Measurements from ENCODE around the gene NR5A1. TPM values are rescaled to one million over a fixed set of nuclear protein-coding genes. Genes with fewer than 3 reads are reported as not detected.
A peak's percentile ranks its signal among the peaks of the same experiment; 100 is the strongest.

The NR5A1 gene
- total RNA-seq, 1 donor from 2014 or later = 1.2 TPM

DNA sequence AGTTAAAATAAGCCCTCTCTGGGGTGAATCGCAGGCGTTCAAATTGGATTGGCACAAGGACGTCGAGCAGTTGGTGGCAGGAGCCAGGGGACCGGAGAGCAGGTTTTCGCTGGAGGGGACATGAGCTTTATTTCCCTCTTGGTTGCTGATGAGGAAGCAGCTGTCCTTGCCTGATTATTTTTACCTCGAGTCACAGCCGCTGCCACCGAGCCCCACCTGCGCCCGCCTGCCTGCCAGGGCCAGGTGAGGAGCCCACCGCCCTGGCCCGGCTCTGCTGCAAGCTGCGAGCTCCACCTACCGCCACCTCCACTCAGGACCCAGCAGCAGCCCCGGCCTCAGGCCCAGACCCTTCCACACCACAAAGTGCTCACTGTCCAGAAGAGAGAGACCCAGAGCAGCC is 65.9 kb downstream of the NR5A1 start:
- TF ChIP-seq, protein P1, sequence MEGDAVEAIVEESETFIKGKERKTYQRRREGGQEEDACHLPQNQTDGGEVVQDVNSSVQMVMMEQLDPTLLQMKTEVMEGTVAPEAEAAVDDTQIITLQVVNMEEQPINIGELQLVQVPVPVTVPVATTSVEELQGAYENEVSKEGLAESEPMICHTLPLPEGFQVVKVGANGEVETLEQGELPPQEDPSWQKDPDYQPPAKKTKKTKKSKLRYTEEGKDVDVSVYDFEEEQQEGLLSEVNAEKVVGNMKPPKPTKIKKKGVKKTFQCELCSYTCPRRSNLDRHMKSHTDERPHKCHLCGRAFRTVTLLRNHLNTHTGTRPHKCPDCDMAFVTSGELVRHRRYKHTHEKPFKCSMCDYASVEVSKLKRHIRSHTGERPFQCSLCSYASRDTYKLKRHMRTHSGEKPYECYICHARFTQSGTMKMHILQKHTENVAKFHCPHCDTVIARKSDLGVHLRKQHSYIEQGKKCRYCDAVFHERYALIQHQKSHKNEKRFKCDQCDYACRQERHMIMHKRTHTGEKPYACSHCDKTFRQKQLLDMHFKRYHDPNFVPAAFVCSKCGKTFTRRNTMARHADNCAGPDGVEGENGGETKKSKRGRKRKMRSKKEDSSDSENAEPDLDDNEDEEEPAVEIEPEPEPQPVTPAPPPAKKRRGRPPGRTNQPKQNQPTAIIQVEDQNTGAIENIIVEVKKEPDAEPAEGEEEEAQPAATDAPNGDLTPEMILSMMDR (IDR thresholded peaks at IDR 0.05; ENCODE audit: unreplicated experiment) = no peak
- Mint-ChIP-seq H3K27me3 (ENCODE audit: unreplicated experiment) (peaks cover 11% of the 10 kb centered on the region), H3K4me1 (ENCODE audit: unreplicated experiment) (no peaks in the 10 kb centered on the region), H3K9me3 (ENCODE audit: unreplicated experiment) (no peaks in the 10 kb centered on the region), H3K36me3 (ENCODE audit: low read depth, unreplicated experiment) (peaks cover 4% of the 10 kb centered on the region), H3K4me3 (ENCODE audit: unreplicated experiment) (no peak overlapping the region), H3K27ac (ENCODE audit: unreplicated experiment) (no peak overlapping the region)
- no peak for DNase-seq (ENCODE audit: low spot score)

DNA sequence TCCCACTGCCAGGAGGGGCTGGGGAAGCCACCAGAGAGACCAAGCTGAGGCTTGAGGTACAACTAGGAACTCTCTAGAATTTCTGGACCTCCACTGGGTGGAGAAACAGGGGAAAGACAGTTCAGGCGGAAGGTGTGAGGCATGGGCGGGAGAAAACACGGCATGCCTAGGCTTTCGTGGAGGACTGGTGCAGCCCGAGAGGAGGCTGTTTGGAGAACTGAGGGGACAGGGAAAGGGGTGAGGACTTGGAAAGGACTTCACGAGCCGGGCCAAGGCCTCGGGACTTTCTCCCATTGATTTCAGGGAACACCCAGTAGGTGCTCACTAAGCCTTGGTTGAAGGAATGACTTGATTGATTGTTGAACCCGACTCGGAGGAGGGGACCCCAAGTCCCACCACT is 66.4 kb downstream of the NR5A1 start:
- H3K27ac Mint-ChIP-seq (ENCODE audit: unreplicated experiment) = no peak overlapping the region
- DNase-seq (ENCODE audit: low spot score) = no peak
- TF ChIP-seq, protein P1 (IDR thresholded peaks at IDR 0.05; ENCODE audit: unreplicated experiment) = no peak
- H3K4me3 Mint-ChIP-seq (ENCODE audit: unreplicated experiment) = no peak overlapping the region
- H3K27me3 Mint-ChIP-seq (ENCODE audit: unreplicated experiment) = peaks cover 11% of the 10 kb centered on the region
- peaks cover 4% of the 10 kb centered on the region for H3K36me3 Mint-ChIP-seq (ENCODE audit: low read depth, unreplicated experiment)
- H3K9me3 Mint-ChIP-seq (ENCODE audit: unreplicated experiment) = no peaks in the 10 kb centered on the region
- H3K4me1 Mint-ChIP-seq (ENCODE audit: unreplicated experiment) = no peaks in the 10 kb centered on the region

DNA sequence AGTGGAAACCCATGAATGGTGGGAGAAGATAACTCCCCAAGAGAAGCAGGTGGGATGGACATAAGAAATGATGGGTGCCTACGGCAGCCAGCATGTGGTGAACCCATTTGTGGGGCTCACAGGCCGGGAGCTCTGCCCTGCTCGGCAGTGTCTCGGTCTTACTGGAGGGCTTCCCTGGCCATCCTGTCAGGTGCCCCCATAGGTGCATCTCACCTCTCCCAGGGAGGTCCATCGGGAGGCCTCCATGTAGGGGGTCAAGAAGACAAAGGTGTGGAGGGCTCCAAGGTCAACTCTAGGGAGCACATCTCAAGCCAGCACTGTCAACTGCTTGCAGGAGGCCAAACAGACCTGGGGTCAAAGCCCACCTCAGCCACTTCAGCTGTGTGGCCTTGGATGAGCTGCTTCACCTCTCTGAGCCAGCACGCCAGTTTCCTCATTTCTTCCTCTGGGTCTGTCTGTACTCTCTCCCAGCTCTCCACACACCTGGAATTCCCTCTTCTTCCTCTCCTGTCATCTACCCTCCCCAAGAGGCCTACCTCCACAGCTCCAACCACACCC is 67.4 kb downstream of the NR5A1 start:
- no peak for DNase-seq (ENCODE audit: low spot score)
- Mint-ChIP-seq H3K4me1 (ENCODE audit: unreplicated experiment) (no peaks in the 10 kb centered on the region), H3K36me3 (ENCODE audit: low read depth, unreplicated experiment) (peaks cover 4% of the 10 kb centered on the region), H3K9me3 (ENCODE audit: unreplicated experiment) (no peaks in the 10 kb centered on the region), H3K27ac (ENCODE audit: unreplicated experiment) (peak overlapping the region; percentile 36), H3K27me3 (ENCODE audit: unreplicated experiment) (peaks cover 11% of the 10 kb centered on the region), H3K4me3 (ENCODE audit: unreplicated experiment) (no peak overlapping the region)
- TF ChIP-seq, protein P1 (IDR thresholded peaks at IDR 0.05; ENCODE audit: unreplicated experiment) = no peak

DNA sequence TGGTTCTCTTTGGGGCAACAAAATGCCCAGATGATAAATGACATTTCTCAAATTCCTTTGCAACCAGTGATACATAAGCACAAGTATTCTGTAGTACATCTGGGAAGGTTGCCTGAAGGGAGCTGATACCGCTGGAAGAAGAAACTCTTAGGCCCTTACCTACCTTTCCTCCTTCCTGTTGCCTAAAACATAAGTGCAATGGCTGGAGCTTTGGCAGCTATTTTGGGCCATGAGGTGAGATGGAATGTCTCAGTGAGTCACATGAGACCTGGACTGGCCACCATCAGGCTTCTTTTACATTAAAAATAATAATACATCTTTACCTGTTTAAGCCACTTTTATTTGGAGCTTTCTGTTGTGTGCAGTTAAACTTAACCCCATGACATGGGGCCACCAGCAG is 68.1 kb downstream of the NR5A1 start:
- H3K4me1 Mint-ChIP-seq (ENCODE audit: unreplicated experiment) = no peaks in the 10 kb centered on the region
- no peak overlapping the region for H3K4me3 Mint-ChIP-seq (ENCODE audit: unreplicated experiment)
- peaks cover 4% of the 10 kb centered on the region for H3K36me3 Mint-ChIP-seq (ENCODE audit: low read depth, unreplicated experiment)
- peaks cover 13% of the 10 kb centered on the region for H3K27me3 Mint-ChIP-seq (ENCODE audit: unreplicated experiment)
- H3K27ac Mint-ChIP-seq (ENCODE audit: unreplicated experiment) = no peak overlapping the region
- no peak for DNase-seq (ENCODE audit: low spot score)
- TF ChIP-seq, protein P1 (IDR thresholded peaks at IDR 0.05; ENCODE audit: unreplicated experiment) = no peak
- H3K9me3 Mint-ChIP-seq (ENCODE audit: unreplicated experiment) = no peaks in the 10 kb centered on the region

DNA sequence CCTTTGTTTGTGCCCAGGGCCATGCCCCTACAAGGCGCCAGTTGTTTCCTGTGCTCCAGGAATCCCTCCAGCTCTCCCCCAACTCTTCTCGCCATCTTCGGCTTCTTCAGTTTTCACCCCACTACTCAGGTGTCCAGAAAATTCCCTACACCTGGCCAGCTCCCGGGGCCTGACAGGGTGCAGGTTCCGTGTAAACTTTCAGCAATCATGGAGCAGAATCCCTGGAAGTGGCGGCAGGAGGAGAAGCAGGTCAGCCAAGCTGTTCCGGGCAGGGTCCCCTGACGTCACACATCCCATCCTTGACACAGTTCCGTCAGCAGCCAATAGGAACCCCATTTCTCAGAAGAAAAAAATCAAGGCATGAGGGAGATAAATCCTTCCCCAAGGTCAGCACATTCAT is 69.1 kb downstream of the NR5A1 start:
- Mint-ChIP-seq H3K9me3 (ENCODE audit: unreplicated experiment) (no peaks in the 10 kb centered on the region), H3K4me3 (ENCODE audit: unreplicated experiment) (no peak overlapping the region), H3K4me1 (ENCODE audit: unreplicated experiment) (no peaks in the 10 kb centered on the region), H3K27me3 (ENCODE audit: unreplicated experiment) (peaks cover 13% of the 10 kb centered on the region), H3K27ac (ENCODE audit: unreplicated experiment) (no peak overlapping the region), H3K36me3 (ENCODE audit: low read depth, unreplicated experiment) (peaks cover 4% of the 10 kb centered on the region)
- DNase-seq (ENCODE audit: low spot score) = no peak
- TF ChIP-seq, protein P1 (IDR thresholded peaks at IDR 0.05; ENCODE audit: unreplicated experiment) = no peak

Measured in endothelial cell (in vitro differentiated cells).